ENCODE data around the gene DOK7. TPM values are rescaled to one million over a fixed set of nuclear protein-coding genes. Genes with fewer than 3 reads are reported as not detected.

DOK7 gene
- total RNA-seq, 4 donors from 2014 or later: not detected

- TF ChIP-seq CTCF (IDR thresholded peaks at IDR 0.05; ENCODE audit: low read depth): no peak
Observed at GRCh38 chr4:3476936-3477749, 14.0 kb downstream of the DOK7 start.

- TF ChIP-seq CTCF (IDR thresholded peaks at IDR 0.05; ENCODE audit: low read depth): no peak
Observed at GRCh38 chr4:3477750-3478430, 14.8 kb downstream of the DOK7 start.

GRCh38 chr4:3478446-3479357 lies 15.6 kb downstream of the DOK7 start:
- no peak for TF ChIP-seq CTCF (IDR thresholded peaks at IDR 0.05; ENCODE audit: low read depth)

- no peak for TF ChIP-seq CTCF (IDR thresholded peaks at IDR 0.05; ENCODE audit: low read depth)
Observed at GRCh38 chr4:3479358-3480101, 16.4 kb downstream of the DOK7 start.

- TF ChIP-seq CTCF (IDR thresholded peaks at IDR 0.05; ENCODE audit: low read depth): no peak
Observed at GRCh38 chr4:3480528-3481112, 17.5 kb downstream of the DOK7 start.

GRCh38 chr4:3481113-3481531 lies 18.0 kb downstream of the DOK7 start:
- no peak for TF ChIP-seq CTCF (IDR thresholded peaks at IDR 0.05; ENCODE audit: low read depth)
